Type B pancreatic cell (in vitro differentiated cells): ENCODE data around the gene SPANXC. TPM values are rescaled to one million over a fixed set of nuclear protein-coding genes. Genes with fewer than 3 reads are reported as not detected.

Source experiments
- DNase-seq: peaks from one replicate; pipeline ENCODE4 v3.0.0; 2021; ENCODE audit warnings: mixed read lengths; ENCODE audit not compliant: unreplicated experiment; ENCODE audit errors: extremely low spot score
- H3K27ac Mint-ChIP-seq: 2 replicates; pipeline ENCODE4 v1.8.0; 2021; ENCODE audit warnings: mild to moderate bottlenecking, mixed read lengths
- H3K27me3 Mint-ChIP-seq: 2 replicates; pipeline ENCODE4 v1.8.0; 2021; ENCODE audit warnings: mixed read lengths
- H3K36me3 Mint-ChIP-seq: 2 replicates; pipeline ENCODE4 v1.8.0; 2021; ENCODE audit warnings: mixed read lengths
- H3K4me1 Mint-ChIP-seq: one replicate; pipeline ENCODE4 v1.8.0; 2021; ENCODE audit warnings: mixed read lengths; ENCODE audit not compliant: unreplicated experiment
- H3K4me3 Mint-ChIP-seq: 2 replicates; pipeline ENCODE4 v1.8.0; 2021; ENCODE audit warnings: mild to moderate bottlenecking, mixed read lengths
- H3K9me3 Mint-ChIP-seq: 2 replicates; pipeline ENCODE4 v1.8.0; 2021; ENCODE audit warnings: mixed read lengths
- CTCF ChIP-seq: fragments of 200-600 bp; sonication (generic); conservative IDR thresholded peaks from 2 replicates; pipeline ENCODE4 v1.5.0; 2021; ENCODE audit warnings: antibody characterized with exemption, mild to moderate bottlenecking
- total RNA-seq: library from RNA; stranded (reverse); gene quantifications from 2 replicates; pipeline ENCODE4 v1.2.1, GENCODE V29; 2021; ENCODE audit warnings: low replicate concordance

Gene SPANXC
- total RNA-seq, 1 donor from 2014 or later = not detected

DNA sequence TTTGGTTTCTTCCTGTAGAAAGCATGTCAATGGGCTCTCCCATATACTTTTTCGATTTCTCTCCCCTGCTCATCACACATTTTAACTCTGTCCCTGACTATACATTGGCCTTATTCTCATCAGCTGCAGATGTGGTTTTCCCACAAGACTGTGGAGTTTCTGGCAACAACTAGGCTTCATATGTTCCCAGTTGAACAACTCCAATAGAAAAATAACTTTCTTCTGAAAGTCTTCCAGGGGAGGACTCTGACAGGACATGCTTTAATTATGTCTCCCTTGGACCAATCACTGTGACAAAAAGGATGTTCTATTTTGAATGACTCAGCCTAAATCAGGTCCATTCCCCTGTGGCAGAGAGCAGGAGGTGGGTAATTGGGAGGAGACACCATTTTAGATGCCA lies 28.1 kb downstream of the SPANXC start:
- no peaks in the 10 kb centered on the region for H3K4me1 Mint-ChIP-seq
- TF ChIP-seq CTCF = no peak
- H3K9me3 Mint-ChIP-seq = no peaks in the 10 kb centered on the region
- no peak overlapping the region for H3K27ac Mint-ChIP-seq
- no peak for DNase-seq
- H3K4me3 Mint-ChIP-seq = no peak overlapping the region
- H3K27me3 Mint-ChIP-seq = no peaks in the 10 kb centered on the region
- H3K36me3 Mint-ChIP-seq = no peaks in the 10 kb centered on the region

DNA sequence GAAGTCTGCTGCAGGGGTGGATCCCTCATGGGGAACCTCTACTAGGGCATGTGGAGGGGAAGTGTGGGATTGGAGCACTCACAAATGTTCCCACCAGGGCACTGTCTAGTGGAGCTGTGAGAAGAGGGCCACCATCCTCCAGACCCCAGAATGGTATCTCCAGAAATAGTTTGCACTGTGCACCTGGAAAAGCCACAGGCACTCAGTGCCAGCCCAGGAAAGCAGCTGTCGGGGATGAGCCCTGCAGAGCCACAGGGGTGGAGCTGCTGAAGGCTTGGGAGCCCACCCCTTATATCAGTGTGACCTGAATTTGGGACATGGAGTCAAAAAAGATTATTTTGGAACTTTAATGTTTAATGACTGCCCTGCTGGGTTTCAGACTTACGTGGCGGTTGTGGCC lies 40.4 kb downstream of the SPANXC start:
- no peaks in the 10 kb centered on the region for H3K27me3 Mint-ChIP-seq
- no peak for TF ChIP-seq CTCF
- no peaks in the 10 kb centered on the region for H3K36me3 Mint-ChIP-seq
- H3K27ac Mint-ChIP-seq = no peak overlapping the region
- no peak overlapping the region for H3K4me3 Mint-ChIP-seq
- H3K9me3 Mint-ChIP-seq = peaks cover 3% of the 10 kb centered on the region
- no peaks in the 10 kb centered on the region for H3K4me1 Mint-ChIP-seq
- no peak for DNase-seq

Other genes with a start within 250 kb of the SPANXC start
- gene SPANXB1, start 239.9 kb downstream of the SPANXC start, total RNA-seq = not detected in 2 replicates
- gene LDOC1, start 65.4 kb downstream of the SPANXC start, total RNA-seq = 48.7 and 52.1 TPM in 2 replicates